HG02973 (cell line): Measurements from ENCODE around the gene FZD10.

ENCODE experiments used
- ATAC-seq: cut with Tn5 transposase; IDR thresholded peaks from one replicate; pipeline ENCODE4 v1.9.1; 2021; ENCODE audit warnings: moderate library complexity; ENCODE audit not compliant: unreplicated experiment

FZD10 gene

DNA sequence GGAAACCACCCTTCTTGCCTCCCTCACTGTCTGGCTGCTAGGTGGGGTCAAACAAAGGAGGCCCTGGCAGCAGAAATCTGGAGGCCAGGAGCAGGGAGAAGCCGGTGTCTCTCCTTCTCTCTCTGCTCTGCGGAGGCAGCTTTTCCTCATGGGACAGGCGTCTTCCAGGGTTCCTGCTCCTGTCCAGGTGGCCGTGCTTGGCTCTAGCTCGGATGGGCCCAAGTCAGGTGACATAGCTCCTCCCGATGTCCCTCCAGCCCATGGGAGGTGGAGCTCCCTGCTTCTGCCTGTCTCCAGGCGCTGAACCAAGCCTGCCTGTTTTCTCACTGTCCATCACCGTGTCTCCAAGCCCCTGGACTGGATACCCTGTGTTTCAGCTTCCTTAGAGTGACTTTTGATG is 30.5 kb upstream of the FZD10 start:
- ATAC-seq: no peak

DNA sequence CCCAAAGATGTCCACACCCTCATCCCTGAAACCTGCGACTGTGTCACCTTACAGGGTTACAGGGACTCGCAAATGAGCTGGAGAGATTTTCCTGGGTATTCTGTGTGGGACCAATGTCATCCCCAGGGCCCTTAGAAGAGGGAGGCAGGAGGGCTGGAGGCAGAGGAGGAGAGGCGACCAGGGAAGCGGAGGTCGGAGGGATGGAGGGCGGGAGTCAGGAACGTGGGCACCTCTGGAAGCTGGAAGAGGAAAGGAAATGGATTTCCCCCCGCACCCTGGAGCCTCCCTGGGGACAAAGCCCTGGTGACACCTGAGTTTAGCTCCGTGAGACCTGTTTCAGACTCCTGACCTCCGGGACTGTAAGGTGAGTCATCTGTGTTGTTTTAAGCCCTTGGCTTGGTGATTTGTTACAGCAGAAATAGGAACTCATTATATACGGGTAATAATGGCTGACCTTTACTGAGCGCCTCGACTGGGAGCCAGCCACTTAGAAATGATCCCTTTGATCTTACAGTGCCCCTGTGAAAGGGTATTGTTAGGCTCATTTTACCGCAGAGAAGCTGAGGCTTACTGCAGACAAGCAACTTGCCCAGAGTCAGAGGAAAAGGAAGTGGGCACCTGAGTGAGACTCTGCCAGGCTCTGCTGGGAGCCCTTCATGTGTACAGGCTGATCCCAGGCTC is 29.3 kb upstream of the FZD10 start:
- ATAC-seq: no peak

DNA sequence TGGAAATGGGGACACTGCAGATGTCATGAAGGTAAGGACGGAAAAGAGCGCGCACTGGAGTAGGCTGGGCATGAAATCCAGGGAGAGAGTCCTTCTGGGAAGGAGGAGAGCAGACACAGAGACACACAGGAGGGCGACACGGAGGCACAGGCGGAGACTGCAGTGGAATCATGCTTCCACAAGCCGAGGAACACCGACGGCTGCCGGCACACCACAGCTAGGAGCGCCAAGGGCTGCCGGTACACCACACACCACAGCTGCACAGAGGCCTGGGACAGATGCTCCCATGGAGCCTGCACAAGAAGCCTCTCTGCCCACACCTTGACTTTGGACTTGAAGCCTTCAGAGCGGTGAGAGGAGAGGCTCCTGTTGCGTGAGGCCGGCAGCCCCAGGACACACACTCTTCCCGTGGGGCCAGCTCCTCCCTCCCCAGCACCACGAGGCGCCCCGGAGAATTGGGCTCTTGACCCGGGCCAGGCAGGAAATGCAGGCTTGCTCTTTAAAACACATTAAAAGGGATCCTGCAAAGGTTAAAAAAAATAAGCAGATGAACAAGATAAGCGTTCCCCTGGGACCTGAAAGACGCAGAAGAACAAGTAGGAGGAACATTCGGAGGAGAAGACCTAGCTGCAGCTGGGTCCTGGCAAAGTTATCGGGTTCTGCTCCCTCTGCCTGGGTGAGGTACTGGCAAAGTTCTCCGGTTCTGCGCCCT is 28.3 kb upstream of the FZD10 start:
- ATAC-seq: no peak

GRCh38 chr12:130134563-130134915 is 27.7 kb upstream of the FZD10 start:
- no peak for ATAC-seq

GRCh38 chr12:130136509-130137039 is 25.7 kb upstream of the FZD10 start:
- no peak for ATAC-seq

- ATAC-seq: no peak
Observed at GRCh38 chr12:130137040-130138018, 24.9 kb upstream of the FZD10 start.

GRCh38 chr12:130138478-130138877 is 23.8 kb upstream of the FZD10 start:
- no peak for ATAC-seq

DNA sequence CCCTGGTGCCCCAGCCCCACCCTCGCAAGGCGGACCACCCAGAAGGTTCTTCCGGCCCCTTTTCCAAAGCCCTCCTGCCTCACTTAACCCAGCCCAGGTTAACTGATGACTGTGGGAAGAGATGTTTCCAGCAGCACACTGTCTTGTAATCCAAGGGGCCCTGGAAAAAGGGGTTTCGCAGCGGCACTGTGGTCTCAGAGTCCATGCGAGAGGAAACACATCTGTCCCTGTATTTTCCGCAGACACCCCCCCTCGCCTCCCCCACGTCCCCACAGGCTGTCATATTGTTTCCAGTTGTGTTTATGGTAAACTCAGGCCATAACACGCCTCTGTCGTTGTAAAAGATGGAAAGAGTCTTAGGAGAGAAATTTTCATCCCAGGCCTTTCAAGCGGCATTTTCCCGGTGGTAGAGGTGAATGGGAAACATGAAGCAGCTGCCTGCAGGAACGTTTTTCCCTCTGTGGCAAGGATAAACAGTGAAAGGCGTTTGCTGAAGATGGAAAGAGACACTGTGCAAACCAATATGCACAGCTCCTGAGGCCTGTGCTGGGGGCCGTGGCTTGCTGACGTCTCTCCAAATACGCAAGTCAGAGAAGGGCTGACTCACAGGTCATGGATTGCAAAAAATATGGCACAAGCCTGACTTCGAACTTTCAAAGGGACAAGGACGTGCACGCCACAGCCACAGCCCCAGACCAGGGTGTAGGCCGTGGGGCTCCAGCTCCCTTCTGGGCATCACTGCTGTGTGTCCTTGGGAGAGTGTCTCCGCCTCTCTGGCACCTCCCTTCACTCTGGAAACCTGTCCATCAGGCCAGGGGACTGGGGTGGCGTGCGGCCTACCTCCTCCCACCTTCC is 22.5 kb upstream of the FZD10 start:
- no peak for ATAC-seq

DNA sequence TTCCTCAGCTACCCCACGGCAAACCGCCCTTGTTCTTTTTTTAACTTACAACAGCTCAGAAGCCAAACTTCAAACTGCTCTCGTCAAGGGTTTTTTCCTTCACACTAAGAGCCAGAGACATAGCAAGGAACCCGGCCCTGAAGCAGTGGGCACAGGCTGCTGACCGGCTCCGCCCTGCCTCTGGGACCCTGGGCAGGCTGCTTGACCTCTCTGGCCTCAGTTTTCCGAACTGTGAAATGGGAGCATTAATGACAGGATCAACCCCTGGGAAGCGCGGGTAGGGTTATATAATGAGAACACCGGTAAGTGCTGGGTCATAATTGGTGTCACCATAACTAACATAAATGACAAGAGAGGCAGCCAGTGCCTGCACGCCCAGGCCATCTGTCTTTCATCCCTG is 21.2 kb upstream of the FZD10 start:
- no peak for ATAC-seq

- ATAC-seq: no peak
Observed at GRCh38 chr12:130141901-130142683, 20.2 kb upstream of the FZD10 start.

DNA sequence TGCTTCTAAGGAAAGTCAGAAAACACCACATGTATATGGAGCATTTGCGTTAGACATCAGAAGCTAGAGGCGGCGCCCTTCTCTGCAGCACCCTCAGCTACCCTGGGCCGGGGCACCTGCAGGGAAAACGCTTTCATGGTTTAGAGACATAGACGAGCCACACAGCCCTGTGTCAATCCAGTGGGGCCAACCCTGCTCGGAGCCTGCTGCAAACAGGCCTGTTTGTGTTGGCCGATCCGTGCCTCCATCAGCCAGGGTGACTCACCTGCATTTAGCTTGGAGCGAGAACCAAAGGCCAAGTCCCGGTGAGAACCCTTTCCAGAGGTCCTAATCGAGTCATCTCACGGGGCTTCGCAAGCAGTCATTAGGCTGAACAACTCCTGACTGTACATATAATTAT is 19.5 kb upstream of the FZD10 start:
- ATAC-seq: no peak

- no peak for ATAC-seq
Observed at GRCh38 chr12:130143136-130143535, 19.1 kb upstream of the FZD10 start.

GRCh38 chr12:130144256-130144655 is 18.0 kb upstream of the FZD10 start:
- ATAC-seq: no peak

DNA sequence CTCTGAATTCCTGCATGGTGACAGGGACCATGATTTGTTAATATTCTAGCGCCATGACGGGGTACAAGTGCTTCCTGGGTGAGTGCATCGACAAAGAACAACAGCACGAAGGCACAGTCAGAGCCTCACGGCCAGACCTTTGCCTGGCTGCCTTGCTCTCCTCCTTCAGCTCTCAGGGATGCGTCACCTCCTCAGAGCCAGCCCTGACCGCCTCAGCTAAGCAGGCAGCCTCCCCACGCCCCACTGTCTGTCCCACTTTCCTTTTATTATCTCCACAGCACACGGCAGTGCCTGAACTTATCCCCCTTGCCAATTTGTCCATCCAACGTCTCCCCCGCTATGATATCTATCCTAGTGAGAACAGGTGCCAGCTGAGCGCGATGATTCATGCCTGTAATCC is 16.5 kb upstream of the FZD10 start:
- ATAC-seq: no peak

DNA sequence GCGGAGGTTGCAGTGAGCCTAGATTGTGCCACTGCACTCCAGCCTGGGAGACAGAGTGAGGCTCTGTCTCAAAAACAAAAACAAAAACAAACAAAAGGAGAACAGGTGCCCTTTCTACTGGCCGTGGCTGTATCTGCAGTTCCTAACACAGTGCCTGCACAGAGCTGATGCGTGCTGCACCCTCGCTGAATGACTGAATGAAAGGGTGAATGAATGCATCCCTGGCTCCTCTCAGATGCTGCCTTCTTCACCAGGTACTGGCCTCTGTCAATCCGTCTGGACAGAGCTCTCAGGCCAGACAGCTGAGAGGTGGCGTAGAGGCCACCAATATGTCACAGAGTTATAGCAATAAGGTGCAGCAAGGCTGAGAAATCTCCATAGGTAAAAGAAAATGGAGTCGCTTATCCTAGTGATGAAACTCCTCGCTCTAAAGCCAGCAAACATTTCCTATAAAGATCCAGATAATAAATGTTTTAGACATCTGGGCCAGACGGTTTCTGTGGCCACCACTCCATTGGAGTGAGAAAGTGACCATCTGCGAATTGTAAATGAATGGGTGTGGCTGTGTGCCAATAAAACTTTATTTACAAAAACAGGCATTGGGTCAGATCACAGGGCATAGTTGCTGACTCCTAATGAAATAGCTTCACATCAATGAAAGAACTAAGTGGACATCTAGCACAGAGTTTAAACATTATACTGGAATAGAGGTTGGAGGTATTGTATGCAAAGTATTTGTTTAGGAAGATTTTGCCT is 15.9 kb upstream of the FZD10 start:
- ATAC-seq: no peak

DNA sequence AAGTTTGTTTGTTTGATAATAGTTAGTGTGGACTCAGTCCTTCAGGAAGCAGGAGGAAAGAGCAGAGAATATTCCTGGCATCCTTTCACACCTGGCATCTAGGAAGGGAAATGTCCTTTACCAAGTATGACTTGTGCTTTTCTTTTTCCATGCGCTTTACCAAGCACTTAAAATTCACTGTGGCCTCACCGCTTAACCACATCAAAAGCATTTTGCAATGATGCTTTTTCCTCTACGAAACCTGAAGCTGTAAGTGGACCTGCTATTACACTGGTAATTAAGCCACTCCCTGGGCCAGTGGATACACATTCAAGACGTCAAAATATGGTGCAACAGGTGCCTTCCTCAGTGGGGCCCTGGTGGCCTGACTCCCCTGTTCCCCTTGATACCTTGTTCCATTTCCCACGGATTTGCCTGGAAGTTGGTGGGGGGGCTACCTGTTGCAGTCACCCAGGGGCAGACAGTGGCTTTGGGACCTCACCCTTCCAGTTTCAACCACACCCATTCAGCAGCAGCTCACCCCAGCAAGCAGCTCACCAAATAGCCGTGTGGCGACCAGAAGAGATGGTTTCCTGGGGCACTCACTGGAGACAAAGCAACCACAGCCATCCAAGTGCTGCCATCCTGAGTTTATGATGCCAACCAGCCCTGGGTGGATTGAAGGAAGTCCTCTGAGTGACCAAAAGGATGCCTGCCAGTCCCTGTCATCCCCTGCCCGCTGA is 14.2 kb upstream of the FZD10 start:
- ATAC-seq: no peak

GRCh38 chr12:130151846-130152245 is 10.4 kb upstream of the FZD10 start:
- ATAC-seq: no peak

GRCh38 chr12:130152386-130152785 is 9.9 kb upstream of the FZD10 start:
- no peak for ATAC-seq
